AG04449 (cell line): ENCODE results near the gene HMHB1.
"Not testable (repeated sequence)": the region's sequence is repeated elsewhere in the genome, so short reads cannot be mapped to it uniquely, and the experiment has no call there.

Source experiments
- CTCF ChIA-PET: fragments of 350-600 bp; formaldehyde crosslinking; extraction: SDS; loops from one replicate; lab custom pipeline; 2021; ENCODE audit warnings: antibody characterized with exemption; lab: Yijun Ruan, JAX
- POLR2A ChIA-PET: fragments of 400-600, 350-600 bp; formaldehyde crosslinking; extraction: SDS; loops from one replicate; lab custom pipeline; 2020; ENCODE audit warnings: antibody characterized with exemption, inconsistent platforms; lab: Yijun Ruan, JAX
- DNase-seq: peaks from one replicate; pipeline ENCODE4 v3.0.0-alpha.2; 2010; ENCODE audit warnings: low read depth, low spot score
- H3K4me3 ChIP-seq: 2 replicates; pipeline ENCODE4 v1.5.1; 2011; ENCODE audit warnings: low read depth, mild to moderate bottlenecking, control low read depth, low read length
- CTCF ChIP-seq: IDR thresholded peaks from one replicate; pipeline ENCODE4 v1.5.1; 2011; ENCODE audit warnings: mild to moderate bottlenecking, moderate library complexity, low read length, control low read depth, inconsistent platforms; ENCODE audit not compliant: insufficient read depth; ENCODE audit errors: missing control alignments

HMHB1 gene

GRCh38 chr5:143807401-143807800 is 4.6 kb upstream of the HMHB1 start:
- ChIA-PET POLR2A (no interaction called here), CTCF (no interaction called here)
- no peak overlapping the region for H3K4me3 ChIP-seq
- no peak for DNase-seq
- TF ChIP-seq CTCF = no peak

GRCh38 chr5:143816370-143816769 is 4.4 kb downstream of the HMHB1 start:
- CTCF ChIA-PET = interaction anchor here (1.9 kb wide), 1 partner anchor 9 kb away, joined by 9 read pairs; no protein-coding TSS in a partner anchor
- POLR2A ChIA-PET, H3K4me3 ChIP-seq, DNase-seq: not testable (repeated sequence)

GRCh38 chr5:143819716-143820115 is 7.8 kb downstream of the HMHB1 start:
- no peak for TF ChIP-seq CTCF
- ChIA-PET CTCF (interaction anchor here (0.8 to 1.1 kb wide), 2 partner anchors 149 to 419 kb away, joined by 3 to 4 read pairs; no protein-coding TSS in a partner anchor), POLR2A (no interaction called here)
- no peak for DNase-seq
- H3K4me3 ChIP-seq = no peak overlapping the region

GRCh38 chr5:143820451-143820850 is 8.5 kb downstream of the HMHB1 start:
- H3K4me3 ChIP-seq = no peak overlapping the region
- no peak for TF ChIP-seq CTCF
- ChIA-PET CTCF (interaction anchor here (1.1 kb wide), 1 partner anchor 148 kb away, joined by 4 read pairs; no protein-coding TSS in a partner anchor), POLR2A (no interaction called here)
- no peak for DNase-seq

GRCh38 chr5:143824851-143825720 is 13.1 kb downstream of the HMHB1 start:
- POLR2A ChIA-PET = no interaction called here
- peak; percentile 96 for TF ChIP-seq CTCF

GRCh38 chr5:143826951-143827444 is 15.0 kb downstream of the HMHB1 start:
- no peak for TF ChIP-seq CTCF
- no peak overlapping the region for H3K4me3 ChIP-seq
- CTCF ChIA-PET = interaction anchor here (1.1 to 5.9 kb wide), 9 partner anchors 11 to 426 kb away, joined by 3 to 38 read pairs (median 3); no protein-coding TSS in a partner anchor
- DNase-seq = no peak
- POLR2A ChIA-PET = no interaction called here

More at GRCh38 chr5:143824851-143825720, 13.1 kb downstream of the HMHB1 start:
- H3K4me3 ChIP-seq = no peak overlapping the region
- CTCF ChIA-PET = interaction anchor here (0.6 to 5.9 kb wide), 61 partner anchors 8 to 937 kb away, joined by 3 to 38 read pairs (median 4); partner anchors contain the start of genes NR3C1 and YIPF5
- DNase-seq = no peak
